Suprapubic skin (tissue), 4 donors: ENCODE results near the gene ST6GALNAC6. TPM values are rescaled to one million over a fixed set of nuclear protein-coding genes. Genes with fewer than 3 reads are reported as not detected.
A peak's percentile ranks its signal among the peaks of the same experiment; 100 is the strongest.

Source experiments
- DNase-seq, 2 donors: peaks; one replicate each; pipeline ENCODE4 v3.0.0-alpha.2; 2019; ENCODE audit warnings: low spot score in 2 of 2
- H3K27ac ChIP-seq: fragments of 200-600 bp; sonication (generic); one replicate; pipeline ENCODE4 v1.5.1; 2019
- H3K27me3 ChIP-seq: fragments of 200-600 bp; sonication (generic); one replicate; pipeline ENCODE4 v1.5.1; 2019
- H3K36me3 ChIP-seq: fragments of 200-600 bp; sonication (generic); one replicate; pipeline ENCODE4 v1.5.1; 2019
- H3K4me1 ChIP-seq: fragments of 200-600 bp; sonication (generic); one replicate; pipeline ENCODE4 v1.5.1; 2019
- H3K4me3 ChIP-seq: fragments of 200-600 bp; sonication (generic); one replicate; pipeline ENCODE4 v1.5.1; 2019; ENCODE audit warnings: mild to moderate bottlenecking
- H3K9me3 ChIP-seq: fragments of 200-600 bp; sonication (generic); one replicate; pipeline ENCODE4 v1.5.1; 2019
- EP300 ChIP-seq: sonication (generic); formaldehyde crosslinking; IDR thresholded peaks from one replicate; pipeline ENCODE4 v1.6.1; 2017; ENCODE audit warnings: antibody characterized with exemption
- POLR2A ChIP-seq, 2 donors: fragments of 450-650 bp; IDR thresholded peaks; one replicate each; pipeline ENCODE4 v1.6.1; 2017; ENCODE audit warnings: antibody characterized with exemption in 2 of 2, mild to moderate bottlenecking in 2 of 2, moderate library complexity in 2 of 2
- POLR2AphosphoS5 ChIP-seq, 3 donors: sonication (generic); formaldehyde crosslinking; IDR thresholded peaks; one replicate each; pipeline ENCODE4 v1.6.1; 2017; ENCODE audit warnings: antibody characterized with exemption in 3 of 3
- WGBS: methylation state at CpG from one replicate; pipeline ENCODE4 v1.1.5; 2018; 5-methylcytosine and 5-hydroxymethylcytosine counted together
- total RNA-seq, 4 donors: library from RNA; depleted of rRNA; stranded (reverse); fragments of >200 nt; gene quantifications; one replicate each; pipeline ENCODE4 v1.1.0, GENCODE V29; 2016
- TF ChIP-seq, protein P1 (sequence below), 2 donors: fragments of 200-600 bp in 1 of 2; fragments of 450-650 bp in 1 of 2; sonication (generic) in 1 of 2; IDR thresholded peaks; one replicate each; pipeline ENCODE4 v1.5.1; 2016 to 2019; ENCODE audit warnings: antibody characterized with exemption in 2 of 2, mild to moderate bottlenecking in 1 of 2, moderate library complexity in 1 of 2

The ST6GALNAC6 gene
- total RNA-seq, 4 donors from 2014 or later = 41.6 to 50.5 (median 47.0) TPM

- 21% methylated on average over 8 of the region's 8 CpGs for WGBS
- H3K4me3 ChIP-seq = no peak overlapping the region
- TF ChIP-seq POLR2AphosphoS5 (IDR thresholded peaks at IDR 0.05) (peak; percentile 82 to 100 (median 91)), POLR2A (IDR thresholded peaks at IDR 0.05) (no peak)
- H3K27me3 ChIP-seq = no peaks in the 10 kb centered on the region
- H3K27ac ChIP-seq = peak overlapping the region; percentile 50
- H3K4me1 ChIP-seq = peaks cover 72% of the 10 kb centered on the region
- H3K36me3 ChIP-seq = no peaks in the 10 kb centered on the region
- H3K9me3 ChIP-seq = no peaks in the 10 kb centered on the region
- DNase-seq = peak; percentile 96 to 98
These were observed 19.9 kb upstream of the ST6GALNAC6 start for GRCh38 chr9:127919253-127919815.

DNA sequence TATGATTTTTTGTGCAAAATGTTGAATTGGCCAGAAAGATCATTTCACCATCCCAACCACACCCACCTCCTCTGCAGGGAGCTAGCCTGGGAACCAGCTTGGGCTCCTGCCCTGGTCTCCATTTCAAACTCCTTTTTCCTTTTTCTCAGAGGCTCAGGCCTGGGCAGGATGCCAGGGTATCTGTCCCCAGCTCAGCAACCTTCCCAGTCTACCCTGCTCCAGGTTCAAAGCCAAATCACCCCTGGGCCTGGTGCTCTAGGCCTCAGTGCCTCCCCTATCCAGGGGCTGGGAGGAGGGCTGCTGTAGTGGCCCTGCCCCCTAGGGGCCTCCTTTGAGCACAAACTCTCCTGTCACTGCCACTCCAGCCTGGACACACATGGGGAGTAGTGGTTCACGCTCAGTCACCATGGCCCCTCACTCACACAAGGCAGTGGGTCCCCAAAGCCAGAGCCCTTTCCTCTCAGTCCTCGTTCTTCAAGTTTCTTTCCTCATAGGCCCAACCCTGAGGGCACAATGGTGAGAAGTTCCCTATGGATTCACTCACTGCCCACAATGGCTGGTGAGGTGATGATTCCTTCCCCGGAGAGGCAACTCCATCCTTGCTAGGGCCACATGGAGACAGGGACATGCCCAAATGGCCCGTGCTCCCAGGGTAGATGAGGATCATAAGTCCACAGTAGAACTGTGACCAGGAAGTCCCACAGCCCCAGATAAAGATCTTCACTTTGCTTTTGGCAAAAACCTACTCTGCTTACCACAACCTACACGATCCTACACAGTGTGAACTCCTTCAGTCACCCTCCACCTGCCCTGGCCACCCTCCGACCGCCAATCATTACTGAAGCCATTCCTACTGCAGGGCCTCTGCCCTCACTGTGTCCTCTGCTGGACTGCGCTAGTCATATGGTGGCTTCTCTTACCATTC, 19.0 kb upstream of the ST6GALNAC6 start:
- Histone ChIP-seq H3K36me3 (no peaks in the 10 kb centered on the region), H3K9me3 (no peaks in the 10 kb centered on the region), H3K4me3 (no peak overlapping the region), H3K27me3 (no peaks in the 10 kb centered on the region), H3K27ac (peak overlapping the region; percentile 50), H3K4me1 (peaks cover 72% of the 10 kb centered on the region)
- no peak for DNase-seq
- WGBS = 82% methylated on average over 8 of the region's 8 CpGs
- TF ChIP-seq POLR2AphosphoS5 (IDR thresholded peaks at IDR 0.05) = no peak
- no peak for TF ChIP-seq EP300
- TF ChIP-seq, protein P1, sequence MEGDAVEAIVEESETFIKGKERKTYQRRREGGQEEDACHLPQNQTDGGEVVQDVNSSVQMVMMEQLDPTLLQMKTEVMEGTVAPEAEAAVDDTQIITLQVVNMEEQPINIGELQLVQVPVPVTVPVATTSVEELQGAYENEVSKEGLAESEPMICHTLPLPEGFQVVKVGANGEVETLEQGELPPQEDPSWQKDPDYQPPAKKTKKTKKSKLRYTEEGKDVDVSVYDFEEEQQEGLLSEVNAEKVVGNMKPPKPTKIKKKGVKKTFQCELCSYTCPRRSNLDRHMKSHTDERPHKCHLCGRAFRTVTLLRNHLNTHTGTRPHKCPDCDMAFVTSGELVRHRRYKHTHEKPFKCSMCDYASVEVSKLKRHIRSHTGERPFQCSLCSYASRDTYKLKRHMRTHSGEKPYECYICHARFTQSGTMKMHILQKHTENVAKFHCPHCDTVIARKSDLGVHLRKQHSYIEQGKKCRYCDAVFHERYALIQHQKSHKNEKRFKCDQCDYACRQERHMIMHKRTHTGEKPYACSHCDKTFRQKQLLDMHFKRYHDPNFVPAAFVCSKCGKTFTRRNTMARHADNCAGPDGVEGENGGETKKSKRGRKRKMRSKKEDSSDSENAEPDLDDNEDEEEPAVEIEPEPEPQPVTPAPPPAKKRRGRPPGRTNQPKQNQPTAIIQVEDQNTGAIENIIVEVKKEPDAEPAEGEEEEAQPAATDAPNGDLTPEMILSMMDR (IDR thresholded peaks at IDR 0.05) = no peak
- TF ChIP-seq POLR2A (IDR thresholded peaks at IDR 0.05) = no peak

DNA sequence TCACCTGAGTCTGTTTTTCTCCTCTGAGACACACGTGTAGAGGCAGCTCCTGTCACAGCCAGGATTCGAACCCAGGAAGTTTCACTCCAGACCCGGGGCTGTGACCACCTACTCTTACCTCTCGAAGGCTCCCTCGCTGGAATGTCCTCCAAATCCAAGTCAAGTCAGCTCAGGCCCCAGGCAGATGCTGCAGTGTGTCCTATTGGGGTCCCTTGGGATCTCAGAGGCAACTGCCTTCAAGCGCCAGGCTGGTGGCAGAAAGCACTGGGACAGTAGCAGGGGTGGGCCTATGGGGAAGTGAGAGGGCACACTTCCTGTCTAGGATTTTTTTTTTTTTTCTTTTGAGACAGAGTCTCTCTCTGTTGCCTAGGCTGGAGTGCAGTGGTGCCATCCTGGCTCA, 18.2 kb upstream of the ST6GALNAC6 start:
- Histone ChIP-seq H3K36me3 (peaks cover 1% of the 10 kb centered on the region), H3K4me3 (no peak overlapping the region), H3K27me3 (no peaks in the 10 kb centered on the region), H3K27ac (peak overlapping the region; percentile 50), H3K4me1 (peaks cover 72% of the 10 kb centered on the region), H3K9me3 (no peaks in the 10 kb centered on the region)
- TF ChIP-seq, protein P1 (IDR thresholded peaks at IDR 0.05) = no peak
- TF ChIP-seq POLR2A (IDR thresholded peaks at IDR 0.05) (no peak), EP300 (no peak), POLR2AphosphoS5 (IDR thresholded peaks at IDR 0.05) (no peak)
- 51% methylated on average over 6 of the region's 6 CpGs for WGBS
- no peak for DNase-seq

GRCh38 chr9:127916720-127917581, 17.5 kb upstream of the ST6GALNAC6 start, which contains the start of gene ST6GALNAC4:
TSS of gene ST6GALNAC4 (minus strand) at chr9:127917041. CDS start at chr9:127916419, 622 bp downstream.
- TF ChIP-seq, protein P1 (IDR thresholded peaks at IDR 0.05) = no peak
- TF ChIP-seq POLR2A (IDR thresholded peaks at IDR 0.05) (no peak), POLR2AphosphoS5 (IDR thresholded peaks at IDR 0.05) (no peak), EP300 (no peak)
- DNase-seq = peak; percentile 95
- H3K4me1 ChIP-seq = peaks cover 70% of the 10 kb centered on the region
- H3K27me3 ChIP-seq = no peaks in the 10 kb centered on the region
- WGBS = 7% methylated on average over 17 of the region's 71 CpGs
- H3K9me3 ChIP-seq = no peaks in the 10 kb centered on the region
- peak within 1 kb of the TSS; percentile 50 for H3K27ac ChIP-seq
- H3K36me3 ChIP-seq = peaks cover 8% of the 10 kb centered on the region
- H3K4me3 ChIP-seq = peak within 1 kb of the TSS; percentile 55

DNA sequence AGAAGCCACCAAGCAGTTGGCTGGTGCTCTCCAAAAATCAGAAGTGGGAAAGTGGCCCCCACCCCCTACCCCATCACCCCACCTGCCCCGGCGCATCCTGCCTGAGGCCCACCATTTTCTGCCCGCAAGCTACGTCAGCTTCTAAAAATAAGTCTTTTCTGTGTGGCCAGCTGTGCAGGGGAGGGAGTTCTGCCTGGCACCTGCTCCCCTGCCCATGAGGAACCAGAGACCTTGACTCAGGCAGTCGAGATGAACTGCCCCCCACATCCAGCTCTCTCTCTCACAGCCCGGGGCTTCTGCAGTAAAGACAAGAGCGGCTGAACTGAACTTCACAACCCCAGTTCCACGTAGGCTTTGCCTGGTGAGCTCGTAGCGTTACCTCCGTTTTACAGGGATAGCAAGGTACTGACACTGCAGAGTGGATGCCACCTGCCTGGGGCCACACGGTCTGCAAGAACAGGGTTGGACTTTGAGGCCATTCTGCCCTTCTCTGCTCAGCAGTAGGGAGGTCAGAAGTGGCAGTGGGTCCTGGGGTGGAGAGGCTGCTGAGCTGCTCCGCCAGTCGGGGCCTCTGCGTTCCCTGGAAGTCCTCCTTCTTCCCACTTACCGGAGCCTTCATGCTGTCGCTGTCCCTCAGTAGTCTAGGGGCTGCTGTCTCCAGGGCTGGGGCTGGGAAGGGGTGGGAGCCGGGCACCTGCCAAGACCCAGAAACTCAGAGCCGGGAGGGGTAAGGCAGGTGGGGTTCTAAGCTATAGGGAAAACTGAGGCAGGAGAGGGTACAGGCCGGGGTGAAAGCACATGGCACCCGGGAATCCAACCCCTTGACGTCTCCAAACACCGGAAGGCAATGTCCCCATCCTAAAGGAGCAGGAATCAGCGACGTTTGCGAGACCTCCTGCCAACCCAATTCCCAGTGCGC, 16.7 kb upstream of the ST6GALNAC6 start:
- peak overlapping the region; percentile 50 for H3K27ac ChIP-seq
- no peak for TF ChIP-seq EP300
- no peak for DNase-seq
- H3K4me1 ChIP-seq = peaks cover 62% of the 10 kb centered on the region
- no peaks in the 10 kb centered on the region for H3K27me3 ChIP-seq
- peak overlapping the region; percentile 55 for H3K4me3 ChIP-seq
- H3K36me3 ChIP-seq = peaks cover 15% of the 10 kb centered on the region
- no peaks in the 10 kb centered on the region for H3K9me3 ChIP-seq
- WGBS = 46% methylated on average over 13 of the region's 27 CpGs
